Upper lobe of left lung (tissue), 6 donors: ENCODE data around the gene GLYR1. TPM values are rescaled to one million over a fixed set of nuclear protein-coding genes. Genes with fewer than 3 reads are reported as not detected.
"Not testable (repeated sequence)": the region's sequence is repeated elsewhere in the genome, so short reads cannot be mapped to it uniquely, and the experiment has no call there.

Experiments
- ATAC-seq, 2 donors: fragments of 200-7000 bp; cut with Tn5 transposase; one replicate each; pipeline ENCODE4 v1.9.1; 2022; ENCODE audit warnings: mild to moderate bottlenecking in 2 of 2, moderate library complexity in 2 of 2; ENCODE audit not compliant: low FRiP score in 2 of 2
- DNase-seq, 2 donors: peaks; one replicate each; pipeline ENCODE4 v3.0.0-alpha.2; 2019 to 2020
- H3K27ac ChIP-seq, 4 donors: fragments of 200-600 bp; sonication (generic); one replicate each; pipeline ENCODE4 v1.5.1; 2016 to 2019
- H3K27me3 ChIP-seq, 4 donors: fragments of 200-600 bp; sonication (generic); one replicate each; pipeline ENCODE4 v1.5.1; 2017 to 2019
- H3K36me3 ChIP-seq, 4 donors: fragments of 200-600 bp; sonication (generic); one replicate each; pipeline ENCODE4 v1.5.1; 2016 to 2019
- H3K4me1 ChIP-seq, 4 donors: fragments of 200-600 bp; sonication (generic); one replicate each; pipeline ENCODE4 v1.5.1; 2018 to 2019
- H3K4me3 ChIP-seq, 4 donors: fragments of 200-600 bp; sonication (generic); one replicate each; pipeline ENCODE4 v1.5.1; 2017 to 2019; ENCODE audit warnings: mild to moderate bottlenecking in 2 of 4, moderate library complexity in 1 of 4
- H3K9me3 ChIP-seq, 4 donors: fragments of 200-600 bp; sonication (generic); one replicate each; pipeline ENCODE4 v1.5.1; 2018 to 2019
- EP300 ChIP-seq, 4 donors: sonication (generic); formaldehyde crosslinking; IDR thresholded peaks; one replicate each; pipeline ENCODE4 v1.5.1; 2017; ENCODE audit warnings: antibody characterized with exemption in 4 of 4, control low read depth in 2 of 4
- POLR2A ChIP-seq, 4 donors: fragments of 450-650 bp; IDR thresholded peaks; one replicate each; pipeline ENCODE4 v1.5.1; 2016 to 2017; ENCODE audit warnings: antibody characterized with exemption in 4 of 4, mild to moderate bottlenecking in 2 of 4
- POLR2AphosphoS5 ChIP-seq, 2 donors: sonication (generic); formaldehyde crosslinking; IDR thresholded peaks; one replicate each; pipeline ENCODE4 v1.5.1; 2017; ENCODE audit warnings: antibody characterized with exemption in 2 of 2
- WGBS, 2 donors: methylation state at CpG; one replicate each; pipeline ENCODE4 v1.1.5; 2017 to 2018; 5-methylcytosine and 5-hydroxymethylcytosine counted together
- total RNA-seq, 6 donors: library from RNA; depleted of rRNA in 4 of 6; stranded (reverse); fragments of >200 nt in 4 of 6; gene quantifications; one replicate each; pipeline versions ENCODE4 v1.1.0 to v1.2.1, GENCODE V29; 2016 to 2021
- TF ChIP-seq, protein P1 (sequence below), 6 experiments: fragments of 450-650 bp in 4 of 6; fragments of 200-600 bp in 2 of 6; sonication (generic) in 2 of 6; IDR thresholded peaks; one replicate each; pipeline ENCODE4 v1.5.1; 2016 to 2019; ENCODE audit warnings: antibody characterized with exemption in 6 of 6
- donor health status: DM: no; HTN: no; CAD: no; lungs with moderate emphysema.
- donor health status: DM: no; HTN: yes; CAD: no; lungs with severe emphysema.

The GLYR1 gene
- total RNA-seq = 100 to 1,000 TPM in 1 of 6 donors, 10 to 100 TPM in 5; 67.8 to 110 (median 90.6) TPM

DNA sequence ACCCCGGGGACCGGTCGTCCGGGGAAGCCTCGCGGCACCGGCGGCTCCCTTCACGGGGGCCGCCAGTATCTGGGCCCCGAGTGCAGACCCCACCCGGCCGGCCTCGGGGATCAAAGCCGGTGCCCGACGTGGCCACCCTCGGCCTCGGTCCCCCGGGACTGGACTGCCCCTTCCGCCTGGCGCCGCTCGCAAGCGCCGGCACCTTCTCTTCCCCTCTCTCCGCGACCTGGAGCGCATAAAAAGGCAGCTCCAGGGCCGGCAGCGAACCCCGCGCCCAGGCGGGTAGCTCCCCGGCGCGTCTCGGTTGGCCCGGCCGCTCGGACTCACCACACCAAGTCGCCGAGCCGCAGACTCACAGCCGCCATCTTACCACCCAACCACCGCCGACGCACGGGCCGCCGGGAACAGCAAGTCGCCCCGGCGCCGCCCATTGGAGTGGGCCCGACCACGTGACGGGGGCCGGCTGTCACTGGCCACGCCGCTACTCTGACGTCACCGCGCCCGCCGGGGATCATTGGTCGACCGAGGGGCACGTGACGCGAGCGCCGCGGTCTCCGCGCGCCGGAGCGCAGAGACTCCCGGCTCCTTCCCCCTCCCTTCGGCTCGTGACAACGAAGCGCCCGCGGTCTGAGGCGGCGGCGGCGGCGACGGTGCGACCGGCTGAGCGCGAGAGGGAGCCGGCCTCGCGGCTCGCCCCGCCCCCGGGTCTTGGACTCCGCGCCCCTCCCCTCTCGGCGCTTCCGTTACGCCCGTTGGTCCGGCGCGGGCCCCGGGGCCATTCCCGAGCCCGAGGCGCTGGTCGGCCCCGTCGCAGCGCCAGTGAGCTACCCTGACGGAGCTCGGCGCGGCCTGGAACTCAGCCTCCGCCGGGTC is at the start of gene GLYR1, which contains the start of gene UBN1:
Gene GLYR1 (minus strand): TSS at position 388 of the 873 bp plus-strand sequence. CDS start 23 bp downstream, at position 365.
Gene UBN1 (plus strand): TSS at position 581 of the 873 bp plus-strand sequence. CDS start 5,437 bp downstream, outside the sequence.
- Histone ChIP-seq H3K4me3 (peak within 1 kb of the TSS; percentile 65 to 100 (median 92)), H3K9me3 (no peaks in the 10 kb centered on the region), H3K27me3 (no peaks in the 10 kb centered on the region), H3K36me3 (peaks cover 21 to 32% (median 27%) of the 10 kb centered on the region in 4 donors), H3K27ac (peak within 1 kb of the TSS; percentile 94 to 99 (median 98)), H3K4me1 (peaks cover 50 to 58% (median 53%) of the 10 kb centered on the region in 4 donors)
- peak in 1 of 4 donors; percentile 19 for TF ChIP-seq EP300 (IDR thresholded peaks at IDR 0.05)
- TF ChIP-seq POLR2A (IDR thresholded peaks at IDR 0.05) = peak; percentile 59 to 93 (median 84)
- peak; percentile 79 to 92 for TF ChIP-seq POLR2AphosphoS5 (IDR thresholded peaks at IDR 0.05)
- TF ChIP-seq, protein P1, sequence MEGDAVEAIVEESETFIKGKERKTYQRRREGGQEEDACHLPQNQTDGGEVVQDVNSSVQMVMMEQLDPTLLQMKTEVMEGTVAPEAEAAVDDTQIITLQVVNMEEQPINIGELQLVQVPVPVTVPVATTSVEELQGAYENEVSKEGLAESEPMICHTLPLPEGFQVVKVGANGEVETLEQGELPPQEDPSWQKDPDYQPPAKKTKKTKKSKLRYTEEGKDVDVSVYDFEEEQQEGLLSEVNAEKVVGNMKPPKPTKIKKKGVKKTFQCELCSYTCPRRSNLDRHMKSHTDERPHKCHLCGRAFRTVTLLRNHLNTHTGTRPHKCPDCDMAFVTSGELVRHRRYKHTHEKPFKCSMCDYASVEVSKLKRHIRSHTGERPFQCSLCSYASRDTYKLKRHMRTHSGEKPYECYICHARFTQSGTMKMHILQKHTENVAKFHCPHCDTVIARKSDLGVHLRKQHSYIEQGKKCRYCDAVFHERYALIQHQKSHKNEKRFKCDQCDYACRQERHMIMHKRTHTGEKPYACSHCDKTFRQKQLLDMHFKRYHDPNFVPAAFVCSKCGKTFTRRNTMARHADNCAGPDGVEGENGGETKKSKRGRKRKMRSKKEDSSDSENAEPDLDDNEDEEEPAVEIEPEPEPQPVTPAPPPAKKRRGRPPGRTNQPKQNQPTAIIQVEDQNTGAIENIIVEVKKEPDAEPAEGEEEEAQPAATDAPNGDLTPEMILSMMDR (IDR thresholded peaks at IDR 0.05) = peak in 1 of 6 experiments; percentile 33
- WGBS, 2 donors = 0 to 1% methylated on average over 13 to 17 of the region's 126 CpGs
- peak; percentile 99 to 100 for DNase-seq
- ATAC-seq = peak; percentile 96 to 97

DNA sequence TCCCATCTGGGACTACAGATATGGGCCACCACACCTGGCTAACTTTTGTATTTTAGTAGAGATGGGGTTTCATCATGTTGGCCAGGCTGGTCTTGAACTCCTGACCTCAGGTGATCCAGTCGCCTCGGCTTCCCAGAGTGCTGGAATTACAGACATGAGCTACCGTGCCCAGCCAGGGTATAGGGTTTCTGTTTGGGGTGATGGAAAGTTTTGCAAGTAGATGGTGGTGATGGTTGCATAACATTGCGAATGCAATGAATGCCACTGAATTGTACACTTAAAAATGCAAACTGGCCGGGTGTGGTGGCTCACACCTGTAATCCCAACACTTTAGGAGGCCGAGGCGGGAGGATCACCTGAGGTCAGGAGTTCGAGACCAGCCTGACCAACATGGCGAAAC is 49.7 kb upstream of the GLYR1 start:
- 83 to 91% methylated on average over 6 to 9 of the region's 9 CpGs for WGBS, 2 donors
- H3K27me3 ChIP-seq, H3K4me1 ChIP-seq, H3K27ac ChIP-seq, DNase-seq, ATAC-seq, H3K4me3 ChIP-seq, H3K9me3 ChIP-seq: not testable (repeated sequence)
- peaks cover 5 to 78% (median 41%) of the 10 kb centered on the region in 4 donors for H3K36me3 ChIP-seq

DNA sequence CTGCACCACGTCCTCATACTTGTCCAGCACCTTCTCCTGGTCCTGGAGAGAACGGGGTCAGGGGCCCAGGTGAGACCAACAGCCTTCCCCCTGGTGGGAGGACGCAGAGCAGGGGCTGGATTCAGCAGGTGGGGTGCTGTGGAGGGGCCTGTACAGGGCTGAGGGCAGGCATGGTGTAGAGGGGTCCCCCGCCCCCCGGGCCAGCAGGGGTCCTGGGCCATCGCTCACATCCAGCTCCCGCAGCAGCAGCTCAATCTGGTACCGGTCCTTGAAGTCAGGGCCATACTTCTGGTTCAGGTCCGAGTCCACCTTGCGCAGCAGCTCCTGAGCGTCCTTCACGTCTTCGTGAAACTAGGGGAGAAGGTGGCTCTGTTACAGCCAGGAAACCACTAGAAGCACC is 48.3 kb upstream of the GLYR1 start:
- peaks cover 8 to 79% (median 44%) of the 10 kb centered on the region in 4 donors for H3K36me3 ChIP-seq
- H3K4me1 ChIP-seq = peaks cover 0 to 4% (median 0%) of the 10 kb centered on the region in 4 donors
- no peak for DNase-seq
- no peak overlapping the region for H3K4me3 ChIP-seq
- H3K9me3 ChIP-seq = no peaks in the 10 kb centered on the region
- H3K27me3 ChIP-seq = no peaks in the 10 kb centered on the region
- 89 to 90% methylated on average over 4 to 13 of the region's 13 CpGs for WGBS, 2 donors
- TF ChIP-seq POLR2AphosphoS5 (IDR thresholded peaks at IDR 0.05) = no peak
- TF ChIP-seq POLR2A (IDR thresholded peaks at IDR 0.05) = no peak
- no peak for TF ChIP-seq EP300 (IDR thresholded peaks at IDR 0.05)
- TF ChIP-seq, protein P1 (IDR thresholded peaks at IDR 0.05) = no peak
- no peak for ATAC-seq
- no peak overlapping the region for H3K27ac ChIP-seq

DNA sequence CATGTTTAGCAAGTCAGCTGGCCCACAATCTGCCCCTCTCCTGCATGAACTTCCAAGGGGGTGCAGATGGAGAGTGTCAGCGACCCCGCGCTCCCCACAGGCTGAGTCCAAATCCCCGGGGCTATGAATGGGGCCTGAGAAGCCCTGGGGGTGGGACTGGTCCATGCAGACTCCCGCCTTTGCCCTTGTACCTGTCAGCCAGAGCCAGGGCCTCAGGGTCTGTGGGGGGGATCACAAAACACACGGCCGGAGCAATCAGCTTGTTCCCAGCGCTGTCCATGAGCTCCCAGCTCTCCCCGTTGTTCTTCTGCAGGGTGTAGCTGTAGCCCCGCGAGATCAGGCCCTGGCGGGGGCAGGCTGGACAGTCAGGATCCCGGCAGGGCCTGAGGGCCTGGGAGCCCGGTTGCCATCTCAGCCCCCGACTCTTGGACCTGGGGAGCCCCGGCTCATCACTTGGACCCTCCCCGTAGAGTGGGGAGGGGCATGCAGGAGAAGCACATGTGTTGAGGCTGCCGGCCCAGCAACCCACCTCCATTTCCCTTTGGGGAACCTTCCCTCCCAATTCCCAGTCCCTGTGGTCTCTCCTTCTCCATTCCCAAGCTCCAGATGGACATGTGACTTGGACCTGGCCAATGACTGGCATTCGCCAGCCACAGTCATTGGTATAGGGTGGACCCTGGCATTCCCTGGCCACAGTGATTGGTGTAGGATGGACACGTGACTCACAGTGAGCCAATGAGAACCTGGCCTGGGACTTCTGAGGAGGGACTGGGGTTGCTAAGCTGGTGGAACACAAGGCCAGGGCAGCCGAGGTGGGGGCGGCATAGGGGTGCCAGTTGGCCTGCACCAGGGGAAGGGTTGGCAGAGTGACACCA is 47.4 kb upstream of the GLYR1 start:
- peaks cover 0 to 4% (median 0%) of the 10 kb centered on the region in 4 donors for H3K4me1 ChIP-seq
- H3K27ac ChIP-seq = no peak overlapping the region
- no peaks in the 10 kb centered on the region for H3K27me3 ChIP-seq
- TF ChIP-seq POLR2AphosphoS5 (IDR thresholded peaks at IDR 0.05) (no peak), POLR2A (IDR thresholded peaks at IDR 0.05) (no peak), EP300 (IDR thresholded peaks at IDR 0.05) (no peak)
- TF ChIP-seq, protein P1 (IDR thresholded peaks at IDR 0.05) = no peak
- ATAC-seq = peak in 1 of 2 donors; percentile 2
- H3K9me3 ChIP-seq = no peaks in the 10 kb centered on the region
- peaks cover 8 to 84% (median 49%) of the 10 kb centered on the region in 4 donors for H3K36me3 ChIP-seq
- peak in 1 of 2 donors; percentile 40 for DNase-seq
- WGBS, 2 donors = 89 to 90% methylated on average over 10 to 18 of the region's 22 CpGs
- no peak overlapping the region for H3K4me3 ChIP-seq
